Spinal cord (tissue), 10 donors: ENCODE data around the gene BCAS3. TPM values are rescaled to one million over a fixed set of nuclear protein-coding genes. Genes with fewer than 3 reads are reported as not detected.

Source experiments
- DNase-seq, 6 donors: peaks; one replicate each; pipeline versions ENCODE4 v3.0.0 to v3.0.0-alpha.2; 2013 to 2015; ENCODE audit warnings: low spot score in 6 of 6, low read depth in 4 of 6
- H3K27ac ChIP-seq: one replicate; pipeline ENCODE4 v1.5.1; 2013; ENCODE audit warnings: low read depth, low read length, control low read depth
- H3K27me3 ChIP-seq: one replicate; pipeline ENCODE4 v1.6.1; 2013; ENCODE audit warnings: low read length; ENCODE audit not compliant: control insufficient read depth, insufficient read depth
- H3K36me3 ChIP-seq: one replicate; pipeline ENCODE4 v1.6.1; 2013; ENCODE audit warnings: low read length; ENCODE audit not compliant: control insufficient read depth, insufficient read depth
- H3K4me1 ChIP-seq: one replicate; pipeline ENCODE4 v1.6.1; 2013; ENCODE audit warnings: low read length; ENCODE audit not compliant: control insufficient read depth, insufficient read depth
- H3K4me3 ChIP-seq: one replicate; pipeline ENCODE4 v1.5.1; 2013; ENCODE audit warnings: low read depth, low read length, control low read depth
- H3K9me3 ChIP-seq: one replicate; pipeline ENCODE4 v1.6.1; 2013; ENCODE audit warnings: low read length; ENCODE audit not compliant: control insufficient read depth, insufficient read depth
- WGBS: methylation state at CpG from one replicate; pipeline ENCODE4 v1.1.5; 2013; ENCODE audit warnings: missing lambda C conversion rate; ENCODE audit not compliant: insufficient coverage; 5-methylcytosine and 5-hydroxymethylcytosine counted together
- polyA plus RNA-seq, 2 donors: library from polyadenylated mRNA; unstranded; fragments of 120-200 nt; gene quantifications; one replicate each; pipeline ENCODE4 v1.2.1, GENCODE V29; 2013; ENCODE audit not compliant: insufficient read length in 2 of 2
- total RNA-seq, 2 donors: library from RNA; depleted of rRNA in 1 of 2; stranded (reverse); fragments of 120-200 nt in 1 of 2; fragments of >200 nt in 1 of 2; gene quantifications; one replicate each; pipeline versions ENCODE4 v1.2.3 to v1.2.4, GENCODE V29; 2013 to 2014
- donor health status: healthy.

The BCAS3 gene
- total and polyA plus RNA-seq, 4 donors, result 20.5 to 53.4 (median 25.7) TPM

GRCh38 chr17:61299517-61300513 is 622.2 kb downstream of the BCAS3 start:
- Histone ChIP-seq H3K27me3 (no peaks in the 10 kb centered on the region), H3K9me3 (no peaks in the 10 kb centered on the region), H3K36me3 (no peaks in the 10 kb centered on the region), H3K4me1 (no peaks in the 10 kb centered on the region), H3K27ac (no peak overlapping the region), H3K4me3 (no peak overlapping the region)
- DNase-seq, result no peak
- WGBS, result 57% methylated on average over 3 of the region's 9 CpGs

- Histone ChIP-seq H3K9me3 (no peaks in the 10 kb centered on the region), H3K4me1 (no peaks in the 10 kb centered on the region), H3K27ac (no peak overlapping the region), H3K4me3 (no peak overlapping the region), H3K27me3 (no peaks in the 10 kb centered on the region), H3K36me3 (no peaks in the 10 kb centered on the region)
- DNase-seq, result no peak
- WGBS, result 91% methylated on average over 10 of the region's 12 CpGs
Measured at GRCh38 chr17:61302953-61303816, 625.5 kb downstream of the BCAS3 start.

- H3K9me3 ChIP-seq, result no peaks in the 10 kb centered on the region
- H3K27me3 ChIP-seq, result no peaks in the 10 kb centered on the region
- no peaks in the 10 kb centered on the region for H3K4me1 ChIP-seq
- DNase-seq, result no peak
- no peaks in the 10 kb centered on the region for H3K36me3 ChIP-seq
- H3K27ac ChIP-seq, result no peak overlapping the region
- H3K4me3 ChIP-seq, result no peak overlapping the region
Measured at GRCh38 chr17:61303817-61304096, 626.1 kb downstream of the BCAS3 start.

- no peak for DNase-seq
- Histone ChIP-seq H3K4me1 (no peaks in the 10 kb centered on the region), H3K36me3 (no peaks in the 10 kb centered on the region), H3K9me3 (no peaks in the 10 kb centered on the region), H3K27me3 (no peaks in the 10 kb centered on the region), H3K4me3 (no peak overlapping the region), H3K27ac (no peak overlapping the region)
- 71% methylated on average over 1 of the region's 1 CpG for WGBS
Measured at GRCh38 chr17:61305024-61305423, 627.4 kb downstream of the BCAS3 start.

- no peak overlapping the region for H3K4me3 ChIP-seq
- H3K9me3 ChIP-seq, result no peaks in the 10 kb centered on the region
- no peaks in the 10 kb centered on the region for H3K36me3 ChIP-seq
- WGBS, result no CpG with 5 or more reads among the region's 2 CpGs
- no peaks in the 10 kb centered on the region for H3K27me3 ChIP-seq
- DNase-seq, result no peak
- H3K4me1 ChIP-seq, result no peaks in the 10 kb centered on the region
- H3K27ac ChIP-seq, result no peak overlapping the region
Measured at GRCh38 chr17:61306003-61306402, 628.4 kb downstream of the BCAS3 start.

- no peak for DNase-seq
- H3K27me3 ChIP-seq, result no peaks in the 10 kb centered on the region
- H3K4me3 ChIP-seq, result no peak overlapping the region
- H3K27ac ChIP-seq, result no peak overlapping the region
- 61% methylated on average over 3 of the region's 11 CpGs for WGBS
- H3K36me3 ChIP-seq, result no peaks in the 10 kb centered on the region
- peaks cover 4% of the 10 kb centered on the region for H3K4me1 ChIP-seq
- no peaks in the 10 kb centered on the region for H3K9me3 ChIP-seq
Measured at GRCh38 chr17:61307905-61308886, 630.5 kb downstream of the BCAS3 start.

GRCh38 chr17:61309362-61310256 is 632.0 kb downstream of the BCAS3 start:
- no peaks in the 10 kb centered on the region for H3K9me3 ChIP-seq
- 93% methylated on average over 7 of the region's 13 CpGs for WGBS
- H3K27ac ChIP-seq, result no peak overlapping the region
- no peak overlapping the region for H3K4me3 ChIP-seq
- no peaks in the 10 kb centered on the region for H3K27me3 ChIP-seq
- no peaks in the 10 kb centered on the region for H3K36me3 ChIP-seq
- peaks cover 16% of the 10 kb centered on the region for H3K4me1 ChIP-seq
- no peak for DNase-seq

- H3K4me1 ChIP-seq, result peaks cover 16% of the 10 kb centered on the region
- H3K4me3 ChIP-seq, result no peak overlapping the region
- WGBS, result 100% methylated on average over 2 of the region's 6 CpGs
- no peak overlapping the region for H3K27ac ChIP-seq
- no peaks in the 10 kb centered on the region for H3K27me3 ChIP-seq
- no peaks in the 10 kb centered on the region for H3K9me3 ChIP-seq
- no peak for DNase-seq
- H3K36me3 ChIP-seq, result no peaks in the 10 kb centered on the region
Measured at GRCh38 chr17:61310590-61310989, 632.9 kb downstream of the BCAS3 start.
